ENCODE results near the gene IGHMBP2.

IGHMBP2 gene

GRCh38 chr11:68913188-68913587, 9.5 kb downstream of the IGHMBP2 start:
- no peak for TF ChIP-seq POLR2AphosphoS5 (IDR thresholded peaks at IDR 0.05; ENCODE audit: low read depth, low read length)

DNA sequence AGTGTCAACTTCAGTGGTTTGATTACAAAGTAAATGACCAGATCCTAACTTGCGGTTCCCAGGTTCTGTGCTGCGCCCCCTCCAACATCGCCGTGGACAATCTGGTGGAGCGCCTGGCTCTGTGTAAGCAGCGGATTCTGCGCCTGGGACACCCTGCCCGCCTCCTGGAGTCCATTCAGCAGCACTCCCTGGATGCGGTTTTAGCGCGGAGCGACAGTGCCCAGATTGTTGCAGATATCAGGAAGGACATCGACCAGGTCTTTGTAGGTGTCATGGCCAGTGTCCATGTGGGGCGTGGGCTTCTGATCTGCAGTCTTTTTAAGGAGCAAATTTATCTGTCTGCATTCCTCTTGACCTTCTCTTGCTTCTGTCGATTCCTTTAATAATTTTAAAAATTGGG, 11.1 kb downstream of the IGHMBP2 start:
- FAIRE-seq, result no peak
- TF ChIP-seq POLR2A (IDR thresholded peaks at IDR 0.05; ENCODE audit: low read depth, low read length) (no peak), TAF1 (IDR thresholded peaks at IDR 0.05; ENCODE audit: borderline replicate concordance, low read depth, low read length) (no peak), POLR2AphosphoS5 (IDR thresholded peaks at IDR 0.05; ENCODE audit: low read depth, low read length) (no peak)
- DNase-seq (ENCODE audit: insufficient read length), result no peak

More at GRCh38 chr11:68913188-68913587, 9.5 kb downstream of the IGHMBP2 start:
- DNase-seq (ENCODE audit: insufficient read length), result no peak
- FAIRE-seq, result no peak

DNA sequence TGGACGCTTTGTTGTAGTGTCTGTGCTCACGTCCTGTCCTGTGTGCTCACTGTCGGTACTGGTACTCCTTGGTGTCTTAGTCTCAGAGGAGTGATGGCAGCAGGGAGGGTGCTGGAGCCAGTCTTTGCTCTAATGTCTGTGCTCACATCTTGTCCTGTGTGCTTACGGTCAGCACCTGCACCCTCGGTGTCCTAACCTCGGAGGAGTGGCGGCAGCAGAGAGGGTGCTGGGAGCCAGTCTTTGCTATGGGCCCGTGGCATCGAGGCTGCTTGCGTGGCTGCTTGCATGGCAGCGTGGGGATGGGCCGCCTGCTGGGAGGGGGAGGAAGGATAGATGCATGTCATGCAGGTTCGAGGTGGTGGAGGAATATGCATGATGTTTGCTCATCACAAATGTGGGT, 12.7 kb downstream of the IGHMBP2 start:
- DNase-seq (ENCODE audit: insufficient read length), result no peak
- FAIRE-seq, result no peak
- TF ChIP-seq POLR2AphosphoS5 (IDR thresholded peaks at IDR 0.05; ENCODE audit: low read depth, low read length) (no peak), POLR2A (IDR thresholded peaks at IDR 0.05; ENCODE audit: low read depth, low read length) (no peak), TAF1 (IDR thresholded peaks at IDR 0.05; ENCODE audit: borderline replicate concordance, low read depth, low read length) (no peak)

GRCh38 chr11:68923614-68924013, 19.9 kb downstream of the IGHMBP2 start:
- DNase-seq (ENCODE audit: insufficient read length), result no peak
- TF ChIP-seq TAF1 (IDR thresholded peaks at IDR 0.05; ENCODE audit: borderline replicate concordance, low read depth, low read length), result no peak
- TF ChIP-seq POLR2AphosphoS5 (IDR thresholded peaks at IDR 0.05; ENCODE audit: low read depth, low read length), result no peak
- TF ChIP-seq POLR2A (IDR thresholded peaks at IDR 0.05; ENCODE audit: low read depth, low read length), result no peak
- FAIRE-seq, result no peak

DNA sequence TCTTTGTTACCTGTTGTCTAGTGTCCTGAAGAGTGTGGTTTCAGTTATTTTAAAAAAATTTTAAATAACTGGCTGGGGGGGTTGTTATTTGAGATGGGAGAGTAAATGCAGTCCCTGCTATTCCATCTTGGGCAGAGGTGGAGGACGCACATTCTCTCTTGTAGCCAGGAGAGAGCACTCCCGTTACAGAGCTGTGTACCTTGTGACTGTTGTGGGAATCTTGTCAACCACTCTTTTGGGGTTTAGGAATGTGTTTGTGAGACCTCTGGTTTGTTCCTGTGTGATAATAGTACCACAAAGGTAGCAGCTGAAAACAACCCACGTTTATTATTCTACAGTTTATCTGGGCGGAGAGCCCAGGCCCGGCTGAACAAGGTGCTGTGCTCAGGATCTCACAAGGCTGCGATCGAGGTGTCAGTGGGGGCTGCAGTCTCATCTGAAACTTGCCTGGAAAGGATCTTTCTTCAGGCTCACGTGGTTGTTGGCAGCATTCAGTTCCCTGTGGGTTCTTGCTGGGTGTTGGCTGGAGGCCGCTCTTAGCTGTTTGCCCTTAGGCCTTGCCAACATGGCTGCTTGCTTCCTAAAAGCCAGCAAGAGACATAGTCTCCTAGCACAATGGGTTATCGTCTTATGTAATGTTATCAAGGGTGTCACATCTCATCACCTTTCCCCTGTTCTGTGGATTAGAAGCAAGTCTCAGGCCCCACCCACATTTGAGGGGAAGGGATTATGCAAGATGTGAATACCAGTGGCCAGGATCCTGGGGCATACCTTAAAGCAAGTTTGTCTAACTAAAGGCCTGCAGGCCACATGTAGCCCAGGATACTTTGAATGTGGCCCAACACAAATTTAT, 20.6 kb downstream of the IGHMBP2 start:
- DNase-seq (ENCODE audit: insufficient read length) (no peak), FAIRE-seq (peak; percentile 68)
- TF ChIP-seq TAF1 (IDR thresholded peaks at IDR 0.05; ENCODE audit: borderline replicate concordance, low read depth, low read length) (no peak), POLR2AphosphoS5 (IDR thresholded peaks at IDR 0.05; ENCODE audit: low read depth, low read length) (no peak), POLR2A (IDR thresholded peaks at IDR 0.05; ENCODE audit: low read depth, low read length) (no peak)

DNA sequence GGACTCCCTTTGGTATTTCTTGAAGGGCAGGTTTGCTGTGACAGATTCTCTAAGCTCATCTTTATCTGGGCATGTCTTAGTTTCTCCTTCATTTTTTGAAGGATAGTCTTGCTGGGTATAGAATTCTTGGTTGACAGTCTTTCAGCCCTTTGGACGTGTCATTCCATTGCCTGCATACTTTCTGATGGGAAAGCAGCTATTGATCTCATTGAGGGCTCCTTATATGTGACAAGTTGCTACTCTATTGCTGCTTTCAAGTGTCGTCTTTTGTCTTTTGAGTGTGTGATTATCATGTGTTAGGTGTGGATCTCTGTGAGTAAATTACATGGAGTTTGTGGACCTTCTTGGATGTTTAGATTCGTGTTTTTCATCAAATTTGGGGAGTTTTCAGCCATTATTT, 21.9 kb downstream of the IGHMBP2 start:
- TF ChIP-seq TAF1 (IDR thresholded peaks at IDR 0.05; ENCODE audit: borderline replicate concordance, low read depth, low read length) (no peak), POLR2A (IDR thresholded peaks at IDR 0.05; ENCODE audit: low read depth, low read length) (no peak)
- no peak for DNase-seq (ENCODE audit: insufficient read length)
- FAIRE-seq, result no peak

- DNase-seq (ENCODE audit: insufficient read length), result no peak
- FAIRE-seq, result peak; percentile 82
- TF ChIP-seq POLR2A (IDR thresholded peaks at IDR 0.05; ENCODE audit: low read depth, low read length) (no peak), TAF1 (IDR thresholded peaks at IDR 0.05; ENCODE audit: borderline replicate concordance, low read depth, low read length) (no peak), POLR2AphosphoS5 (IDR thresholded peaks at IDR 0.05; ENCODE audit: low read depth, low read length) (no peak)
Observed at GRCh38 chr11:68927280-68928135, 23.8 kb downstream of the IGHMBP2 start.

DNA sequence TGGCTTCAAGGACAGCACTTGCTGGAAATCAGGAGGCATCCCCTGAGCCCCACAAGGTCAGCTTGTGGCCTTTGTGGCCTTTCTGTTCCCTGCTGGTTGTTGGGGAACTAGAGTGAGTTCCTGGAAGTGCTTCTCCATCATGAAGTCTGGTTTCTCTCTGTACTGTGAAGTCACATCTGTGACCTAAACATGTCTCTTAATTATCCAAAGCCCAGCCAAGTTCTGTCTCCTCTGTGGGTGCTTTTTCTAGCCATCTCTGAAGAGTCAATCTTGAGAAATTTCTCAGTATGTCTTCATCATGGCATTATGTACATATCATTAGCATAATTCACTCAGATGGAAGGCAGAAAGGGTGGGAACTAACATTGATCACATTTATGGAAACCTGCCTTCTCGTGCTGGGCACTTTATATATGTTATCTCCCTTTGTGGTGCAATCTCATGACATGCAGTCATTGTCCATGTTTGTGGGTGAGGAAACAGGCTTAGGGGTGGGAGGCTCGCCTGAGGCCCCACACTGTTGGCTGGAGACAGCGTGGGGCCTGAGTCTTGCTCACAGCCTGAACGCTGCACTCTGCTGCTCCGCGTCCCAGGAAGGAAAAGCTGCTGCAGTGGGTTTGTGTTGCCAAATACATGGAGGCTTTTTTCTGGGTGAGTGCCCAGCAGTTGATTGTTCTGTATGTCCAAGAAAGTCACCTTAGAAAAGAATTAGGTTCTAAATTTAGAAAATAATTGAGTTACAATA, 24.6 kb downstream of the IGHMBP2 start:
- TF ChIP-seq TAF1 (IDR thresholded peaks at IDR 0.05; ENCODE audit: borderline replicate concordance, low read depth, low read length) (no peak), POLR2A (IDR thresholded peaks at IDR 0.05; ENCODE audit: low read depth, low read length) (no peak), POLR2AphosphoS5 (IDR thresholded peaks at IDR 0.05; ENCODE audit: low read depth, low read length) (no peak)
- DNase-seq (ENCODE audit: insufficient read length) (no peak), FAIRE-seq (no peak)

GRCh38 chr11:68929135-68929534, 25.4 kb downstream of the IGHMBP2 start:
- TF ChIP-seq POLR2AphosphoS5 (IDR thresholded peaks at IDR 0.05; ENCODE audit: low read depth, low read length) (no peak), TAF1 (IDR thresholded peaks at IDR 0.05; ENCODE audit: borderline replicate concordance, low read depth, low read length) (no peak), POLR2A (IDR thresholded peaks at IDR 0.05; ENCODE audit: low read depth, low read length) (no peak)
- FAIRE-seq, result no peak
- DNase-seq (ENCODE audit: insufficient read length), result no peak

DNA sequence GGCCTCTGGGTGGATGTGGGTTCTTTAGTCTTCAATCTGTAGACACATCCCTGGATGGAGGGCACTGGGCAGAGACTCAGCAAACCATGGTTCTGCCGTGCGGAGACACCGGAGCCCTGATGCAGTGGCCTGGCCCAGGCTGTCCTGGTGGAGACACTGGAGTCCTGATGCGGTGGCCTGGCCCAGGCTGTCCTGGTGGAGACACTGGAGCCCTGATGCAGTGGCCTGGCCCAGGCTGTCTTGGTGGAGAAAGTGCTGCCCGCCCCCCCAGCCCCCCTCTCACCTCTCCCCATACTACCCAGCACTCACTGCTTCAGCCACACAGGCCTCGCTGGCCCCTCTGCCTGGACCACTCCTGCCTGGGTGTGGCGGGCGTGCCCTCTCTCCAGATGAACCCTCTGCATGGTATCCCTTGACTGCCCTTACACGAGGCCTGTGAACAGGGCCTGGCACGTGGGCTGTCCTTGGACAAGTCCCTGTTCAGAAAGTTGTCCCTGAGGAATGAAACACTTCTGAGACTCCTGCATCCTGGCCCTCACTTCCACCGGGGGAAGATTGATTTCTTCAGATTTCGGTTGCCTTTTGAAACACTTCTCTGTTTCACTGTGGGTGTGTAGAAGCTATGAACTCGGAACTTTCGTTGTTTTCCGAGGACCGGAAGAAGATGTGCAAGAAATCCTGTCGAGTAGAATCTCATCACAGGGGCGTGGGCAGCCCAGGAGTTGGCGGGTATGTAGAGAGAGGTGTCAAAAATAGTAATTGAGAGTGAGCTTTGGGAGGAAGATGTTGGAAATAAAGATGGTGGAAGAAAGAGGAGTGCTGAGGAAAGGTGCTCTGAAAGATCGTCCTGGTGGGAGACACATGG, 26.2 kb downstream of the IGHMBP2 start:
- DNase-seq (ENCODE audit: insufficient read length), result no peak
- no peak for TF ChIP-seq POLR2A (IDR thresholded peaks at IDR 0.05; ENCODE audit: low read depth, low read length)
- no peak for TF ChIP-seq POLR2AphosphoS5 (IDR thresholded peaks at IDR 0.05; ENCODE audit: low read depth, low read length)
- no peak for TF ChIP-seq TAF1 (IDR thresholded peaks at IDR 0.05; ENCODE audit: borderline replicate concordance, low read depth, low read length)
- no peak for FAIRE-seq

Data from GM12892 (cell line).